HepG2 (cell line): Measurements from ENCODE around the gene CCDC97. TPM values are rescaled to one million over a fixed set of nuclear protein-coding genes. Genes with fewer than 3 reads are reported as not detected.
A peak's percentile ranks its signal among the peaks of the same experiment; 100 is the strongest.

Source experiments
- CBFB ChIP-seq: sonication (generic); formaldehyde crosslinking; IDR thresholded peaks from 2 replicates; pipeline ENCODE4 v1.4.0; 2020; ENCODE audit warnings: missing genetic modification reagents
- CBX5 ChIP-seq: sonication (generic); formaldehyde crosslinking; IDR thresholded peaks from 2 replicates; pipeline ENCODE4 v1.4.0; 2020; ENCODE audit warnings: missing genetic modification reagents, borderline replicate concordance
- GLI4 ChIP-seq: sonication (generic); formaldehyde crosslinking; IDR thresholded peaks from 2 replicates; pipeline ENCODE4 v1.5.1; 2020; ENCODE audit warnings: missing genetic modification reagents, mild to moderate bottlenecking, moderate library complexity, borderline replicate concordance
- HNF4G ChIP-seq, 2 experiments: sonication (generic) in 1 of 2; formaldehyde crosslinking in 1 of 2; IDR thresholded peaks; 2 replicates each; pipeline versions ENCODE4 v1.4.0 to v1.6.1; 2011 to 2020; ENCODE audit warnings: borderline replicate concordance in 2 of 2, low read depth in 2 of 2, mild to moderate bottlenecking in 2 of 2, low read length in 1 of 2, missing genetic modification reagents in 1 of 2, moderate library complexity in 1 of 2
- HOMEZ ChIP-seq: IDR thresholded peaks from 2 replicates; pipeline ENCODE4 v1.6.1; 2016; ENCODE audit warnings: low read depth
- ISX ChIP-seq: sonication (generic); formaldehyde crosslinking; conservative IDR thresholded peaks from 2 replicates; pipeline ENCODE4 v1.5.0; 2020; ENCODE audit warnings: missing genetic modification reagents
- MATR3 ChIP-seq: sonication (generic); formaldehyde crosslinking; IDR thresholded peaks from 2 replicates; pipeline ENCODE4 v1.4.0; 2020; ENCODE audit warnings: missing genetic modification reagents
- MYC ChIP-seq: sonication (generic); formaldehyde crosslinking; IDR thresholded peaks from 2 replicates; pipeline ENCODE4 v1.9.0; 2021; ENCODE audit warnings: missing genetic modification reagents, borderline replicate concordance
- NCOA5 ChIP-seq: sonication (generic); formaldehyde crosslinking; IDR thresholded peaks from 2 replicates; pipeline ENCODE4 v1.4.0; 2020; ENCODE audit warnings: missing genetic modification reagents
- NR0B2 ChIP-seq: sonication (generic); formaldehyde crosslinking; IDR thresholded peaks from 2 replicates; pipeline ENCODE4 v1.4.0; 2020; ENCODE audit warnings: mild to moderate bottlenecking, missing genetic modification reagents
- RORA ChIP-seq: sonication (generic); formaldehyde crosslinking; IDR thresholded peaks from 2 replicates; pipeline ENCODE4 v1.5.0; 2020; ENCODE audit warnings: mild to moderate bottlenecking, missing genetic modification reagents, moderate library complexity
- SMC3 ChIP-seq: IDR thresholded peaks from 2 replicates; pipeline ENCODE4 v1.6.1; 2011; ENCODE audit warnings: low read length, improper control_type of control experiment
- SP5 ChIP-seq: IDR thresholded peaks from 2 replicates; pipeline ENCODE4 v1.6.1; 2016; ENCODE audit warnings: low read depth, borderline replicate concordance
- ZBTB20 ChIP-seq: sonication (generic); formaldehyde crosslinking; IDR thresholded peaks from 2 replicates; pipeline ENCODE4 v1.8.1; 2023; ENCODE audit warnings: missing genetic modification reagents, low read depth, mild to moderate bottlenecking, borderline replicate concordance
- ZNF256 ChIP-seq: sonication (generic); formaldehyde crosslinking; conservative IDR thresholded peaks from 2 replicates; pipeline ENCODE4 v1.4.0; 2020; ENCODE audit warnings: missing genetic modification reagents
- ZNF333 ChIP-seq: sonication (generic); formaldehyde crosslinking; IDR thresholded peaks from 2 replicates; pipeline ENCODE4 v1.4.0; 2020; ENCODE audit warnings: mild to moderate bottlenecking, missing genetic modification reagents, borderline replicate concordance
- ZNF512 ChIP-seq: sonication (generic); formaldehyde crosslinking; IDR thresholded peaks from 2 replicates; pipeline ENCODE4 v1.4.0; 2020; ENCODE audit warnings: mild to moderate bottlenecking, missing genetic modification reagents
- ZNF569 ChIP-seq: sonication (generic); formaldehyde crosslinking; IDR thresholded peaks from 2 replicates; pipeline ENCODE4 v1.5.0; 2020; ENCODE audit warnings: mild to moderate bottlenecking, missing genetic modification reagents, moderate library complexity, borderline replicate concordance
- ZNF709 ChIP-seq: sonication (generic); formaldehyde crosslinking; IDR thresholded peaks from 2 replicates; pipeline ENCODE4 v1.5.0; 2020; ENCODE audit warnings: mild to moderate bottlenecking, missing genetic modification reagents
- ZSCAN25 ChIP-seq: sonication (generic); formaldehyde crosslinking; IDR thresholded peaks from 2 replicates; pipeline ENCODE4 v1.8.0; 2022; ENCODE audit warnings: mild to moderate bottlenecking, missing genetic modification reagents
- polyA plus RNA-seq, 8 experiments: library from polyadenylated mRNA; depleted of rRNA in 3 of 8; stranded (reverse) in 7 of 8; unstranded in 1 of 8; fragments of >200 nt; fragmentation: Illumina TruSeq in 4 of 8; extraction: Trizol in 4 of 8; gene quantifications; 2 replicates each; pipeline versions ENCODE4 v1.2.1 to v1.2.3, GENCODE V29; 2011 to 2016; ENCODE audit warnings: low read depth in 4 of 8, missing spikeins in 1 of 8, mixed read lengths in 1 of 8; ENCODE audit not compliant: insufficient read depth in 1 of 8
- total RNA-seq, 5 experiments: library from RNA; depleted of rRNA; stranded (reverse); fragments of >200 nt; fragmentation: Illumina TruSeq; extraction: Trizol; gene quantifications; 2 replicates each; pipeline ENCODE4 v1.2.3, GENCODE V29; 2016; ENCODE audit warnings: low read depth in 1 of 5
- TF ChIP-seq, protein P1 (sequence below): sonication (generic); formaldehyde crosslinking; IDR thresholded peaks from 2 replicates; pipeline ENCODE4 v1.8.0; 2022; ENCODE audit warnings: missing genetic modification reagents, mild to moderate bottlenecking, inconsistent platforms, borderline replicate concordance
- TF ChIP-seq, protein P2 (sequence below): sonication (generic); formaldehyde crosslinking; IDR thresholded peaks from 2 replicates; pipeline ENCODE4 v1.4.0; 2020; ENCODE audit warnings: missing genetic modification reagents

The CCDC97 gene
- total and polyA plus RNA-seq, 2 of the 13 experiments (the other 11 are each of a cell fraction or from before 2014, with no cell fraction given) = 6.2 to 7.3 TPM

GRCh38 chr19:41324921-41325639, 15.1 kb downstream of the CCDC97 start (continued):
- TF ChIP-seq ZBTB20 (CRISPR knock-in tag) = no peak
- TF ChIP-seq CBFB = no peak
- no peak for TF ChIP-seq ZNF333 (CRISPR knock-in tag)
- TF ChIP-seq MYC (CRISPR knock-in tag) = 0 out of 2 replicates have a peak, but pooled peaks have one; percentile 44
- TF ChIP-seq ZNF512 = no peak
- no peak for TF ChIP-seq ZNF709 (CRISPR knock-in tag)
- no peak for TF ChIP-seq RORA (CRISPR knock-in tag)
- TF ChIP-seq HNF4G (IDR thresholded peaks at IDR 0.05; ENCODE audit: borderline replicate concordance, low read depth, low read length) = no peak
- peak; percentile 74; the same call in 1 of the 2 replicates for TF ChIP-seq HNF4G (CRISPR knock-in tag; IDR thresholded peaks at IDR 0.05; ENCODE audit: borderline replicate concordance, low read depth)
- TF ChIP-seq ZSCAN25 (CRISPR knock-in tag) = no peak
- TF ChIP-seq NR0B2 (CRISPR knock-in tag) = no peak
- TF ChIP-seq SP5 = peak; percentile 85
- no peak for TF ChIP-seq ZNF569
- TF ChIP-seq ZNF256 = no peak
- TF ChIP-seq, protein P1, sequence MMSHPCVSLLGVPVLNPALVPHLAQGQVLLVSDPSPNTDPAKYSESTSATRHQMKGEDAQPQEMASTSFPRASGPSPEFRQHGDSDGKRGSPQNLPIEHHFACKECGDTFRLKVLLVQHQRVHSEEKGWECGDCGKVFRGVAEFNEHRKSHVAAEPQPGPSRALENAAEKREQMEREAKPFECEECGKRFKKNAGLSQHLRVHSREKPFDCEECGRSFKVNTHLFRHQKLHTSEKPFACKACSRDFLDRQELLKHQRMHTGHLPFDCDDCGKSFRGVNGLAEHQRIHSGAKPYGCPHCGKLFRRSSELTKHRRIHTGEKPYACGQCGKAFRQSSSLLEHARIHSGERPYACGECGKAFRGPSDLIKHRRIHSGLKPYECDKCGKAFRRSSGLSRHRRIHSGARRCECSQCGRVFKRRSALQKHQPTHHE (CRISPR knock-in tag) = no peak
- no peak for TF ChIP-seq SMC3
- TF ChIP-seq, protein P2, sequence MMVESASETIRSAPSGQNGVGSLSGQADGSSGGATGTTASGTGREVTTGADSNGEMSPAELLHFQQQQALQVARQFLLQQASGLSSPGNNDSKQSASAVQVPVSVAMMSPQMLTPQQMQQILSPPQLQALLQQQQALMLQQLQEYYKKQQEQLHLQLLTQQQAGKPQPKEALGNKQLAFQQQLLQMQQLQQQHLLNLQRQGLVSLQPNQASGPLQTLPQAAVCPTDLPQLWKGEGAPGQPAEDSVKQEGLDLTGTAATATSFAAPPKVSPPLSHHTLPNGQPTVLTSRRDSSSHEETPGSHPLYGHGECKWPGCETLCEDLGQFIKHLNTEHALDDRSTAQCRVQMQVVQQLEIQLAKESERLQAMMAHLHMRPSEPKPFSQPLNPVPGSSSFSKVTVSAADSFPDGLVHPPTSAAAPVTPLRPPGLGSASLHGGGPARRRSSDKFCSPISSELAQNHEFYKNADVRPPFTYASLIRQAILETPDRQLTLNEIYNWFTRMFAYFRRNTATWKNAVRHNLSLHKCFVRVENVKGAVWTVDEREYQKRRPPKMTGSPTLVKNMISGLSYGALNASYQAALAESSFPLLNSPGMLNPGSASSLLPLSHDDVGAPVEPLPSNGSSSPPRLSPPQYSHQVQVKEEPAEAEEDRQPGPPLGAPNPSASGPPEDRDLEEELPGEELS (CRISPR knock-in tag) = peak; percentile 42
- TF ChIP-seq ISX (CRISPR knock-in tag) = no peak
- TF ChIP-seq CBX5 = no peak
- no peak for TF ChIP-seq NCOA5 (CRISPR knock-in tag)
- TF ChIP-seq GLI4 = no peak
- peak; percentile 41; the same call in 1 of the 2 replicates for TF ChIP-seq HOMEZ (CRISPR knock-in tag)
- TF ChIP-seq MATR3 = no peak
